BJ (cell line): ENCODE measurements around the gene CLDN2. TPM values are rescaled to one million over a fixed set of nuclear protein-coding genes. Genes with fewer than 3 reads are reported as not detected.

ENCODE experiments used
- CTCF ChIA-PET: fragments of 350-600 bp; formaldehyde crosslinking; extraction: SDS; loops from one replicate; lab custom pipeline; 2021; ENCODE audit warnings: antibody characterized with exemption, inconsistent platforms; lab: Yijun Ruan, JAX
- POLR2A ChIA-PET: fragments of 300-600 bp; sonication (Branson Sonifier 250); formaldehyde crosslinking; extraction: SDS; loops from one replicate; lab custom pipeline; 2021; ENCODE audit warnings: antibody characterized with exemption; lab: Charles Lee
- DNase-seq: peaks from one replicate; pipeline ENCODE4 v3.0.0-alpha.2; 2011; ENCODE audit warnings: low read depth
- H3K27me3 ChIP-seq: 2 replicates; pipeline ENCODE4 v1.6.0; 2011; ENCODE audit warnings: low read length; ENCODE audit not compliant: control insufficient read depth, insufficient read depth
- H3K36me3 ChIP-seq: 2 replicates; pipeline ENCODE4 v1.5.1; 2011; ENCODE audit warnings: low read length; ENCODE audit not compliant: control insufficient read depth, insufficient read depth
- H3K4me3 ChIP-seq: 2 replicates; pipeline ENCODE4 v1.5.1; 2011; ENCODE audit warnings: low read depth, mild to moderate bottlenecking, control low read depth, low read length
- CTCF ChIP-seq: IDR thresholded peaks from 2 replicates; pipeline ENCODE4 v1.5.1; 2011; ENCODE audit warnings: low read depth, mild to moderate bottlenecking, control low read depth, inconsistent platforms, low read length, moderate library complexity; ENCODE audit not compliant: insufficient read depth
- polyA plus RNA-seq: library from polyadenylated mRNA; depleted of rRNA; stranded (reverse); fragments of >200 nt; gene quantifications from 2 replicates; pipeline ENCODE4 v1.2.3, GENCODE V29; 2011

CLDN2 gene
- polyA plus RNA-seq, 1 experiment: not detected

- DNase-seq: no peak
- ChIA-PET CTCF (interaction anchor here (0.7 to 2.5 kb wide), 4 partner anchors 26 to 61 kb away, joined by 3 to 11 read pairs (median 4); no protein-coding TSS in a partner anchor), POLR2A (no interaction called here)
- Histone ChIP-seq H3K36me3 (no peaks in the 10 kb centered on the region), H3K4me3 (no peak overlapping the region), H3K27me3 (no peaks in the 10 kb centered on the region)
- no peak for TF ChIP-seq CTCF
Measured at GRCh38 chrX:106899276-106899675, 20.9 kb upstream of the CLDN2 start.

DNA sequence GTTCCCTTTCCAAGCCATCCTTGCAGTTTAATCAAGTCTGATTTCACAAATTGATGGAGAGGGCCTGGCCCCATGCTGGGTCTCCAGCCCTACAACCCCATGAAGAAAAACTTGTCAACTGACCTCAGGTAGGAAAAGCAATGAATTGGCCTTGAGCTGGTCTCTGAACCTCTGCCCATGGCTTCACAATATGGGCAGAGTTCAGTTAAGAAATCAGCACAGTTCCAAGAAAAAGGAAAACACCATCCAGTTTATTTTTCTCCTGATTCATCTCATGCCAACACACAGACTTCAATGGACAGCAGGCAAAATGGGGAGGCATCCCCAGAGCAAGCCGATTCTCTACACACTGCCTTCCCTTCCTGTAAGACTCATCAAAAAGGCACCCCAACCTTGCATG lies 20.4 kb upstream of the CLDN2 start:
- H3K27me3 ChIP-seq: no peaks in the 10 kb centered on the region
- DNase-seq: no peak

DNA sequence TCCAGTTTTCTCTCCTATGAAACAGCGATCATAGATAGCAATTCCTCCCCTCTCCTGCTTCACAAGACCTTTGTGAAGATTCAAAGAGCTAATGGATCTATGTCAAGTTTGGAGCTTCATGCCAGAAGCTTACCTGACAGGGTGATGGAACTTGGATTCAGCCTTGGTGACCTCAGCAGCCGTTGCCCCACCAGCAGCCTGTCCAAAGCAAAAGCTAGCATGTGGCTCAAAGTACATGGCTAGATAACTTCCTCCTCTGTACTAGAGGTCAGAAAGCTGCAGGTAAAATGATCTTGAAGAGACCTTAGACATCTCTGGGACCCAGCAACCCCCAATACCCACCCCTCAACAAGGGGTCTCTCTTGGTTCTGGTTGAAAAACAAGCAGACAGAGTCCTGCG lies 18.9 kb upstream of the CLDN2 start:
- Histone ChIP-seq H3K27me3 (no peaks in the 10 kb centered on the region), H3K4me3 (no peak overlapping the region), H3K36me3 (no peaks in the 10 kb centered on the region)
- DNase-seq: no peak
- POLR2A ChIA-PET: no interaction called here
- CTCF ChIA-PET: no interaction called here
- TF ChIP-seq CTCF: no peak

More for the DNA sequence above, 20.4 kb upstream of the CLDN2 start:
- no peak for TF ChIP-seq CTCF
- Histone ChIP-seq H3K36me3 (no peaks in the 10 kb centered on the region), H3K4me3 (no peak overlapping the region)
- POLR2A ChIA-PET: no interaction called here
- CTCF ChIA-PET: interaction anchor here (1.4 kb wide), 1 partner anchor 50 kb away, joined by 5 read pairs; no protein-coding TSS in a partner anchor

DNA sequence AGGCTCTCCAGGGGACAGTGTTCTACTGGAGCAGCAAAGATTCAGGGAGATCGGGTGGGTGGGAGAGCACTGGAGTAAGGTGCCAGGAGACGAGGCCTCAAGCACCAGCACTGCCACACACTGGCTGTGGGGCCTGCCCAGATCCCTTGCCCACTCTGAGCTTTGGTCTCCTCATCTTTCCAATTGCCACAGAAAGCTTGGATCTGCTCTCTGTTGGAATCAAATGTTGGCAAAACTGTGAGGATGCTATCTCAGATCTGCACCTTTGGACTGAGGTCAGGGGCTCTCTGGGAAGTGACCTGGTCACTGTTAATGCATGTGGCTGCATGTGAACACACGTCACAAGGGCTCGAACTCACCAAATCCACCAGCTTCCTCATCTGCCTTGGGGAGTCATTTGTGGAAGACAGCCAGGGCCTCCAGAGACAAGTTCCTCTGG lies 18.4 kb upstream of the CLDN2 start:
- ChIA-PET CTCF (no interaction called here), POLR2A (no interaction called here)
- DNase-seq: no peak
- Histone ChIP-seq H3K27me3 (no peaks in the 10 kb centered on the region), H3K36me3 (no peaks in the 10 kb centered on the region), H3K4me3 (no peak overlapping the region)
- TF ChIP-seq CTCF: no peak

DNA sequence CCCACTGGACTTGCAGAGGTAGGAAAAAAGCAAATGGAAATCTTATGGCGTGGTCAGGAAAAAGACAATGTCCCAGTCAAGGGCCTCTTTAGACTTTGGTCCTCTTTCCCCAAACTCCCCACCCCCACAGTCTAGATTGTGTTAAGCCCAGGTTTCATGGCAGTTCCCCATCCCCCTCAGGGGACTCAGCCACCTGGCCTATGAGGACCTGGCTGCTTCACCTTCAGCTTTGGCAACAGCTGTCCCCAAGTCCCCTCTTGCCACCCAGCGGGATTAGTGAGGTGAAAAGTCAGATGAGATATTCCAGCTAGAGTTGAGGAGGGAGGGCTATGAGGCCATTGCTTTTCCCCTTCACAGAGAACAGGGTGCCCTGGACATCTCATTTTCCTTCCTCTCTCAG lies 17.5 kb upstream of the CLDN2 start:
- ChIA-PET POLR2A (no interaction called here), CTCF (interaction anchor here (1.0 to 3.6 kb wide), 2 partner anchors 8 to 13 kb away, joined by 3 to 13 read pairs; no protein-coding TSS in a partner anchor)
- Histone ChIP-seq H3K27me3 (no peaks in the 10 kb centered on the region), H3K36me3 (no peaks in the 10 kb centered on the region), H3K4me3 (no peak overlapping the region)
- TF ChIP-seq CTCF: no peak
- DNase-seq: no peak
